OCI-M2 (cell line): Measurements from ENCODE around the gene OSBP2.
"Not testable (repeated sequence)": the region's sequence is repeated elsewhere in the genome, so short reads cannot be mapped to it uniquely, and the experiment has no call there.

Experiments used
- DNase-seq: peaks from one replicate; lab custom pipeline; 2025; ENCODE audit not compliant: unreplicated experiment; lab: John Stamatoyannopoulos, UW

Gene OSBP2

GRCh38 chr22:30754521-30754920, 59.8 kb downstream of the OSBP2 start:
- DNase-seq = no peak

- no peak for DNase-seq
Measured at GRCh38 chr22:30754971-30755758, 60.5 kb downstream of the OSBP2 start.

GRCh38 chr22:30755759-30756124, 61.1 kb downstream of the OSBP2 start:
- DNase-seq = no peak

GRCh38 chr22:30763815-30764673, 69.4 kb downstream of the OSBP2 start:
- DNase-seq = no peak

- DNase-seq = no peak
Measured at GRCh38 chr22:30767661-30768060, 73.0 kb downstream of the OSBP2 start.

- no peak for DNase-seq
Measured at GRCh38 chr22:30770716-30771115, 76.0 kb downstream of the OSBP2 start.

- no peak for DNase-seq
Measured at GRCh38 chr22:30773919-30774318, 79.2 kb downstream of the OSBP2 start.

GRCh38 chr22:30774566-30774965, 79.9 kb downstream of the OSBP2 start:
- no peak for DNase-seq

- no peak for DNase-seq
Measured at GRCh38 chr22:30776476-30776875, 81.8 kb downstream of the OSBP2 start.

- not testable (repeated sequence) for DNase-seq
Measured at GRCh38 chr22:30777146-30777545, 82.5 kb downstream of the OSBP2 start.

GRCh38 chr22:30777587-30777986, 82.9 kb downstream of the OSBP2 start:
- no peak for DNase-seq

- no peak for DNase-seq
Measured at GRCh38 chr22:30778261-30778660, 83.6 kb downstream of the OSBP2 start.

- no peak for DNase-seq
Measured at GRCh38 chr22:30780026-30780425, 85.4 kb downstream of the OSBP2 start.

- no peak for DNase-seq
Measured at GRCh38 chr22:30781271-30781875, 86.7 kb downstream of the OSBP2 start.

GRCh38 chr22:30782613-30783012, 87.9 kb downstream of the OSBP2 start:
- no peak for DNase-seq

GRCh38 chr22:30783021-30783420, 88.3 kb downstream of the OSBP2 start:
- no peak for DNase-seq

GRCh38 chr22:30785527-30785926, 90.9 kb downstream of the OSBP2 start:
- no peak for DNase-seq

- DNase-seq = no peak
Measured at GRCh38 chr22:30790366-30790765, 95.7 kb downstream of the OSBP2 start.

- DNase-seq = no peak
Measured at GRCh38 chr22:30792456-30792855, 97.8 kb downstream of the OSBP2 start.

GRCh38 chr22:30795118-30795517, 100.4 kb downstream of the OSBP2 start:
- no peak for DNase-seq

GRCh38 chr22:30801695-30802094, 107.0 kb downstream of the OSBP2 start:
- DNase-seq = no peak
